Adrenal gland (tissue), 19 donors: Measurements from ENCODE around the gene MTX3. TPM values are rescaled to one million over a fixed set of nuclear protein-coding genes. Genes with fewer than 3 reads are reported as not detected.

Experiments used
- DNase-seq, 7 donors: peaks; one replicate each; pipeline ENCODE4 v3.0.0-alpha.2; 2019 to 2020
- H3K27ac ChIP-seq, 5 donors: fragments of 200-600 bp; sonication (generic) in 4 of 5; 1 replicate in 3 of 5; 2 replicates in 2 of 5; pipeline versions ENCODE4 v1.5.1 to v1.8.0; 2016 to 2020; ENCODE audit warnings: mild to moderate bottlenecking in 1 of 5
- H3K27me3 ChIP-seq: fragments of 200-600 bp; 2 replicates; pipeline ENCODE4 v1.8.0; 2021
- H3K36me3 ChIP-seq, 2 donors: fragments of 200-600 bp; replicated peaks in 1 of 2; 1 replicate in 1 of 2; 2 replicates in 1 of 2; pipeline versions ENCODE4 v1.5.1 to v1.8.0; 2018 to 2022
- H3K4me1 ChIP-seq, 2 donors: fragments of 200-600 bp; replicated peaks in 1 of 2; 1 replicate in 1 of 2; 2 replicates in 1 of 2; pipeline versions ENCODE4 v1.5.1 to v1.8.0; 2018 to 2021
- H3K4me3 ChIP-seq, 4 donors: fragments of 200-600 bp; sonication (generic) in 3 of 4; one replicate each; pipeline ENCODE4 v1.5.1; 2016 to 2018
- H3K9me3 ChIP-seq, 3 donors: fragments of 200-600 bp; sonication (generic) in 1 of 3; replicated peaks in 1 of 3; 1 replicate in 2 of 3; 2 replicates in 1 of 3; pipeline versions ENCODE4 v1.5.1 to v1.8.0; 2016 to 2021
- POLR2A ChIP-seq, 2 donors: fragments of 450-650 bp; IDR thresholded peaks; one replicate each; pipeline ENCODE4 v1.6.1; 2017; ENCODE audit warnings: antibody characterized with exemption in 2 of 2, mild to moderate bottlenecking in 2 of 2, moderate library complexity in 1 of 2
- WGBS, 4 donors: extraction: QIAGEN DNeasy Blood & Tissue Kit in 2 of 4; methylation state at CpG; one replicate each; pipeline versions ENCODE4 v1.1.5 to v1.1.7; 2013 to 2017; 5-methylcytosine and 5-hydroxymethylcytosine counted together
- intact Hi-C, 2 donors: fragments of 100-400 bp; cut with DNase I; formaldehyde crosslinking; loops; one replicate each; pipeline versions ENCODE4 v1.14.1 to v1.15.0; 2022 to 2023
- long read RNA-seq, 10 donors: library from polyadenylated mRNA in 3 of 10; unstranded in 2 of 10; stranded (forward) in 1 of 10; transcript quantifications; one replicate each; pipeline ENCODE4 v2.0.0 and lab custom pipeline, GENCODE V29; 2021 to 2026
- polyA plus RNA-seq, 3 donors: library from polyadenylated mRNA; stranded (reverse); fragments of 200-250 nt in 2 of 3; fragments of 350-450 nt in 1 of 3; fragmentation: Illumina TruSeq in 1 of 3; extraction: RNeasy Lipid Tissue Mini Kit (QIAGEN cat#74804) in 1 of 3; gene quantifications; one replicate each; pipeline ENCODE4 v1.2.3, GENCODE V29; 2013 to 2014
- total RNA-seq, 9 donors: library from RNA; depleted of rRNA in 4 of 9; stranded (reverse); fragments of >200 nt in 4 of 9; fragments of 120-200 nt in 1 of 9; fragmentation: NEBNext Ultra II Directional in 1 of 9; extraction: Animal tissue kit (Norgen Biotek cat#: 25700) in 1 of 9; gene quantifications; one replicate each; pipeline versions ENCODE4 v1.1.0 to v1.2.4, GENCODE V29; 2013 to 2023
- TF ChIP-seq, protein P1 (sequence below), 6 experiments: fragments of 450-650 bp in 4 of 6; fragments of 200-600 bp in 2 of 6; sonication (generic) in 1 of 6; IDR thresholded peaks; 1 replicate in 5 of 6; 2 replicates in 1 of 6; pipeline versions ENCODE4 v1.5.1 to v1.8.0; 2016 to 2021; ENCODE audit warnings: antibody characterized with exemption in 6 of 6, mild to moderate bottlenecking in 2 of 6, moderate library complexity in 1 of 6
- donor health status: healthy with polysubstance abuse.
- donor health status: Bipolar disorder and iron deficiency.
- donor health status: DM: yes; HTN: yes; CAD: no.
- donor health status: DM: no; HTN: no; CAD: no.
- donor health status: DM: no; HTN: no; CAD: no.
- donor health status: DM: yes; HTN: yes; CAD: no.

The MTX3 gene, protein sequence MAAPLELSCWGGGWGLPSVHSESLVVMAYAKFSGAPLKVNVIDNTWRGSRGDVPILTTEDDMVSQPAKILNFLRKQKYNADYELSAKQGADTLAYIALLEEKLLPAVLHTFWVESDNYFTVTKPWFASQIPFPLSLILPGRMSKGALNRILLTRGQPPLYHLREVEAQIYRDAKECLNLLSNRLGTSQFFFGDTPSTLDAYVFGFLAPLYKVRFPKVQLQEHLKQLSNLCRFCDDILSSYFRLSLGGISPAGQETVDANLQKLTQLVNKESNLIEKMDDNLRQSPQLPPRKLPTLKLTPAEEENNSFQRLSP
- total RNA-seq (10 to 100 TPM; 10.5 to 32.7 (median 20.9) TPM), polyA plus RNA-seq (10 to 100 TPM in 1 of 3 donors, 1 to 10 TPM in 2; 6.7 to 18.9 (median 9.2) TPM)
- long read RNA-seq, donor 1, partial matches to known transcripts, result 0 of 2 reads
- long read RNA-seq, donor 1, other reads (novel, unspliced or antisense), result 0 of 2 reads
- long read RNA-seq, donor 2, full-length matches to known transcripts, result 2 of 2 reads
- long read RNA-seq, donor 2, partial matches to known transcripts, result 0 of 2 reads
- long read RNA-seq, donor 2, other reads (novel, unspliced or antisense), result 0 of 2 reads
- long read RNA-seq, donor 3, full-length matches to known transcripts, result 1 of 1 reads
- long read RNA-seq, donor 3, partial matches to known transcripts, result 0 of 1 reads
- long read RNA-seq, donor 3, other reads (novel, unspliced or antisense), result 0 of 1 reads
- long read RNA-seq, donor 4, partial matches to known transcripts, result 0 of 6 reads
- long read RNA-seq, donor 4, other reads (novel, unspliced or antisense), result 3 of 6 reads
- long read RNA-seq, donor 5, full-length matches to known transcripts, result 2 of 3 reads
- long read RNA-seq, donor 5, partial matches to known transcripts, result 0 of 3 reads
- long read RNA-seq, donor 5, other reads (novel, unspliced or antisense), result 1 of 3 reads
- long read RNA-seq, donor 6, partial matches to known transcripts, result 1 of 4 reads
- long read RNA-seq, donor 6, other reads (novel, unspliced or antisense), result 2 of 4 reads
- long read RNA-seq, donor 7, partial matches to known transcripts, result 0 of 2 reads
- long read RNA-seq, donor 7, other reads (novel, unspliced or antisense), result 0 of 2 reads
- long read RNA-seq, donor 8, partial matches to known transcripts, result 0 of 1 reads
- long read RNA-seq, donor 8, other reads (novel, unspliced or antisense), result 0 of 1 reads
- long read RNA-seq, donor 9, partial matches to known transcripts, result 0 of 3 reads
- long read RNA-seq, donor 9, other reads (novel, unspliced or antisense), result 0 of 3 reads
- long read RNA-seq, donor 10, full-length matches to known transcripts, result 5 of 5 reads
- long read RNA-seq, donor 10, partial matches to known transcripts, result 0 of 5 reads
- long read RNA-seq, donor 10, other reads (novel, unspliced or antisense), result 0 of 5 reads

- peak; percentile 79 to 90 (median 85) for DNase-seq
- H3K9me3 ChIP-seq, result peaks cover 0 to 3% (median 0%) of the 10 kb centered on the region in 3 donors
- WGBS, 4 donors, result 1 to 2% (median 1%) methylated on average over 24 to 50 of the region's 50 CpGs
- TF ChIP-seq, protein P1, sequence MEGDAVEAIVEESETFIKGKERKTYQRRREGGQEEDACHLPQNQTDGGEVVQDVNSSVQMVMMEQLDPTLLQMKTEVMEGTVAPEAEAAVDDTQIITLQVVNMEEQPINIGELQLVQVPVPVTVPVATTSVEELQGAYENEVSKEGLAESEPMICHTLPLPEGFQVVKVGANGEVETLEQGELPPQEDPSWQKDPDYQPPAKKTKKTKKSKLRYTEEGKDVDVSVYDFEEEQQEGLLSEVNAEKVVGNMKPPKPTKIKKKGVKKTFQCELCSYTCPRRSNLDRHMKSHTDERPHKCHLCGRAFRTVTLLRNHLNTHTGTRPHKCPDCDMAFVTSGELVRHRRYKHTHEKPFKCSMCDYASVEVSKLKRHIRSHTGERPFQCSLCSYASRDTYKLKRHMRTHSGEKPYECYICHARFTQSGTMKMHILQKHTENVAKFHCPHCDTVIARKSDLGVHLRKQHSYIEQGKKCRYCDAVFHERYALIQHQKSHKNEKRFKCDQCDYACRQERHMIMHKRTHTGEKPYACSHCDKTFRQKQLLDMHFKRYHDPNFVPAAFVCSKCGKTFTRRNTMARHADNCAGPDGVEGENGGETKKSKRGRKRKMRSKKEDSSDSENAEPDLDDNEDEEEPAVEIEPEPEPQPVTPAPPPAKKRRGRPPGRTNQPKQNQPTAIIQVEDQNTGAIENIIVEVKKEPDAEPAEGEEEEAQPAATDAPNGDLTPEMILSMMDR (IDR thresholded peaks at IDR 0.05), result peak in 1 of 6 experiments; percentile 10
- TF ChIP-seq POLR2A (IDR thresholded peaks at IDR 0.05), result peak; percentile 63 to 65
- H3K4me1 ChIP-seq, result peaks cover 14 to 21% of the 10 kb centered on the region in 2 donors
- H3K36me3 ChIP-seq, result peaks cover 0 to 23% of the 10 kb centered on the region in 2 donors
- no peaks in the 10 kb centered on the region for H3K27me3 ChIP-seq
- intact Hi-C loops, result no loop called here
- peak within 1 kb of the TSS in 4 of 5 donors; percentile 73 to 93 (median 80) for H3K27ac ChIP-seq
- H3K4me3 ChIP-seq, result peak within 1 kb of the TSS; percentile 49 to 96 (median 85)
These were observed at the start of gene MTX3 for GRCh38 chr5:79990598-79991507. Gene MTX3, minus strand, starts transcription at chr5:79991262. Its CDS starts 24 bp downstream, at chr5:79991238.

DNA sequence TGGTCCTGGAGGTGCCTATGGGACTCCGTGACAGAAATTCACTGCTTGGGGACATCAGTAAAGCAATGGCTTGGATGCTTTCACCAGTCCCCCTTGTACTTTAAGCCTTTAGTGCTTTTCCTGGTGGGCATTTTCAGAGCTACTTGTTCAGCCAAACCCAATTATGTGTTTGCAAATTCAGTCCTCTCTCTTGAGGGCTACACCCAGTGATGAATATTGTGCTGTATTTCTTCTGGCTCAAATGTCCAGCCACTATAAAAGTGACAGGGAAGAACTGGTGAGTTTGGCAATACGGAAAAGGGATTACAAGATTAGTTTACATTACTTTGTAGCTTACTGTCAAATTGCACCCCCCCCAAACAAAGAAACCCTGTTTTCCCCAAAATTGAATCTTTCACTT lies 48.6 kb upstream of the MTX3 start:
- H3K36me3 ChIP-seq, result no peaks in the 10 kb centered on the region
- no peak overlapping the region for H3K27ac ChIP-seq
- TF ChIP-seq, protein P1 (IDR thresholded peaks at IDR 0.05), result no peak
- no peak for TF ChIP-seq POLR2A (IDR thresholded peaks at IDR 0.05)
- WGBS, 4 donors, result 67 to 88% (median 79%) methylated on average over 2 of the region's 2 CpGs
- no peak overlapping the region for H3K4me3 ChIP-seq
- DNase-seq, result no peak
- no peaks in the 10 kb centered on the region for H3K4me1 ChIP-seq
- peaks cover 44% of the 10 kb centered on the region for H3K27me3 ChIP-seq
- intact Hi-C loops, result no loop called here
- H3K9me3 ChIP-seq, result no peaks in the 10 kb centered on the region

- intact Hi-C loops, result no loop called here
- H3K27ac ChIP-seq, result no peak overlapping the region
- H3K27me3 ChIP-seq, result peaks cover 60% of the 10 kb centered on the region
- WGBS, 4 donors, result 72 to 93% (median 87%) methylated on average over 5 of the region's 5 CpGs
- H3K9me3 ChIP-seq, result no peaks in the 10 kb centered on the region
- TF ChIP-seq, protein P1 (IDR thresholded peaks at IDR 0.05), result no peak
- TF ChIP-seq POLR2A (IDR thresholded peaks at IDR 0.05), result no peak
- H3K36me3 ChIP-seq, result no peaks in the 10 kb centered on the region
- no peaks in the 10 kb centered on the region for H3K4me1 ChIP-seq
- H3K4me3 ChIP-seq, result no peak overlapping the region
- no peak for DNase-seq
These were observed 46.3 kb upstream of the MTX3 start for GRCh38 chr5:80037366-80037765.
